ENCODE measurements around the gene SKAP2.

The SKAP2 gene

GRCh38 chr7:26664735-26665416 is 199.5 kb downstream of the SKAP2 start:
- DNase-seq (ENCODE audit: low read depth in 2 of 2): peak in 1 of 2 donors; percentile 14

DNA sequence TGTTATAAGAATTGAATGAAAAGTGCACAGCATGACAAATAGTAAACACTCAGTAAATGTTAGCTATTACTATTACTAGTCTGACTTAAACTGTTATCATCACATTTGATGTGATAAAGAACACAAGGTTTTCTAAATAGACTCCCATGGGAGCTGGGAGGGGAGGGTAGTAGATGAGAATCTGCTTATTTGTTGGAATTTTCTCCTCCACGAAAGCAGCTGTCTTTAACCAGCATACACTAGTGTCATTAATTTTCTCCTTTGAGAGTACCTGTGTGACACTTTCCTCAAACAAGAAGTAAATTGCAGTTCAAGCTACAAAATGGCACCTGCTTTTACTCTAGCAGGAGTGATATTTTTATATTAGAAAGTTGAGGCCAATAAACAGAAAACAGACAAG is 200.1 kb downstream of the SKAP2 start:
- no peak for DNase-seq (ENCODE audit: low read depth in 2 of 2)

DNA sequence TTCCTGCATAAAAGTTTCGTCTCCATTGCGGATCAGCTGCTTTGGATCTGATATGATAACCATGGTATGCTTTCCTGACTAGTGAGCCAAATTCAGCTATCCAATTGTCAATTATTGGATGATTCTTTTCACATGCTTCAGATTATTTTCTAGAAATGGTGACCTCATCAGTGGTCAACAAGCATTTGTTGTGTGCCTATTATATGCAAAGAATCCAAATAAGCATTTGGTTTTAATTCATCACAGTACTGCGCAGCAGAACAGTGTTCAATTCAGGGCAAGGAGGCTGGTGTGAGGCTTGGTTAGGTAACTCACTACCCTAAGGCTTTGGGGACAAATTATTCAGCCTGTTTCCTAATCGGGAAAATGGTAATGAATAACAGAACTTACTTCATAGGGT is 200.5 kb downstream of the SKAP2 start:
- no peak for DNase-seq (ENCODE audit: low read depth in 2 of 2)

- DNase-seq (ENCODE audit: low read depth in 2 of 2): no peak
Measured at GRCh38 chr7:26662646-26663045, 201.7 kb downstream of the SKAP2 start.

DNA sequence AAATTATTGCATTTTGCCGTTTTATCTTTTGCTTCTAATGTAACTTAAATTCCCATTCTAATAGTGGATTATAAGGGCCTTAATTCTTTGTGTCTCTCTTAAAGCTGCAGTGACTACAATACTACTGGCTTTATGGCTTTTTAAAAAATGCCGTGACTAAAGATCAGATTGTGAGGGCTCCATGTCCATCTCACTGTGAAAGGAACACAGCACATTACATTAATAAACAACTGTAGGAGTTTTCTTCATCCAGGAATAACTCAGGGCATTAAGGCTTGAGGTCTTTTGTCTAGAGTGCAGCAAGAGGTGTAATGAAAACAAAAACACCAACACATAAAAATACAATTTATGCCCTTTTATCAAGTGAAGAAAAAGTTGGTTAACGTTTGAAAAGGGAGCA is 205.3 kb downstream of the SKAP2 start:
- DNase-seq (ENCODE audit: low read depth in 2 of 2): no peak

- no peak for DNase-seq (ENCODE audit: low read depth in 2 of 2)
Measured at GRCh38 chr7:26658389-26659084, 205.9 kb downstream of the SKAP2 start.

GRCh38 chr7:26657686-26658388 is 206.6 kb downstream of the SKAP2 start:
- no peak for DNase-seq (ENCODE audit: low read depth in 2 of 2)

DNA sequence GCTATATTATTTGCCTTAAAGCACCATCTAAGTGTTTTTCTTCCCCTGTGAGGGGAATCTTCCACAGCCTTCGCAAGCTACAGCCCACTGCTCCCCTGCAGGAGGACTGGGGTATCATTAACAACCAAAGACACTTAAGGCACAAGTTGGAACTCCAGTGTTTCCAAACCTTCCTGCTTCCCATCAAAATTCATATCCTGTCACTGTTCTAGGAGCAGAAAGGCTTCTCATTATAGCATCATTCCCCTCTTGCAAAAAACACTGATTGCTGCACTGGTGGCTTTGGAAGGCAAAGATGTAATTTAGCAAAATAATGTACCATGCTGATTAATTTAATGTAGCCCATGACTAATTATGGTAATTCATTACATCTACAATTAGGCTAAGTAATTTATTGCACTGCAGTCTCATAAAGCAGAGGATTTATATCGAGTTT is 207.2 kb downstream of the SKAP2 start:
- no peak for DNase-seq (ENCODE audit: low read depth in 2 of 2)

DNA sequence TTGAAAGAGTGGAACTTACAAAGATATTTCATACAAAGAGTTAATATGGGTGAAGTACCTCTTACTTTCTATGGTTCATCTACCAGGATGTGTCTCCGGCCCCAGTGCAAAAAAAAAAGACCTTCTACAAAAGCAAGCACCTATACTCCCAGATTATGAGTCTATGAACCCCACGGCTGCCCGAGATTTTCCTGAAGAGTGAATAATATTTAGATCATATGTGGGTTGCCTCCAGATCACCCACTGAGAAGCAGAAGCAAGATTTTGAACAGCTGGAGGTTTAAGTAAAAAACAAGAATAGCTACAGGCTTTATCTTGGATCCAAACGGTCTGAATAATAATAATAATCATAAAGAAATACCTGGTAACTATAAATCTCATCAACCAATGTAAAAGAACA is 207.7 kb downstream of the SKAP2 start:
- no peak for DNase-seq (ENCODE audit: low read depth in 2 of 2)

DNA sequence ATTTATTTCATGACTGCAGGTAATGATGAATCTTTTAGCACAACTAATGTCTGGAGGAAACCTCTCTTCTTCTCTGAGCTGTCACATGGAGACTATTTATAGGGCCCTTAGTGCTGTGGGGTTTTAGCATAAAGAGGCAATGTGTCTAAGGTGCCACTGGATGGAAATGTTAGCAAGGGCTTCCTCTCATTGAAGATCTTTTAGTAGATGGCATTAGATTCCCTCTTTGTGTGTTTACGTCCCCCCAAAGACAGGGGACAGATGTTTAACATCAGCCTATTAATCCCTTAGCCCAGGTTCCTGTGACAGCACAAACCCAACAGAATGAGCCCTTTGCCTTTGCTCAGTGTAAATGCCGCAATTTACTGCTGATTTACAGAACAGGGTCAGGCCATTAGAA is 208.6 kb downstream of the SKAP2 start:
- no peak for DNase-seq (ENCODE audit: low read depth in 2 of 2)

DNA sequence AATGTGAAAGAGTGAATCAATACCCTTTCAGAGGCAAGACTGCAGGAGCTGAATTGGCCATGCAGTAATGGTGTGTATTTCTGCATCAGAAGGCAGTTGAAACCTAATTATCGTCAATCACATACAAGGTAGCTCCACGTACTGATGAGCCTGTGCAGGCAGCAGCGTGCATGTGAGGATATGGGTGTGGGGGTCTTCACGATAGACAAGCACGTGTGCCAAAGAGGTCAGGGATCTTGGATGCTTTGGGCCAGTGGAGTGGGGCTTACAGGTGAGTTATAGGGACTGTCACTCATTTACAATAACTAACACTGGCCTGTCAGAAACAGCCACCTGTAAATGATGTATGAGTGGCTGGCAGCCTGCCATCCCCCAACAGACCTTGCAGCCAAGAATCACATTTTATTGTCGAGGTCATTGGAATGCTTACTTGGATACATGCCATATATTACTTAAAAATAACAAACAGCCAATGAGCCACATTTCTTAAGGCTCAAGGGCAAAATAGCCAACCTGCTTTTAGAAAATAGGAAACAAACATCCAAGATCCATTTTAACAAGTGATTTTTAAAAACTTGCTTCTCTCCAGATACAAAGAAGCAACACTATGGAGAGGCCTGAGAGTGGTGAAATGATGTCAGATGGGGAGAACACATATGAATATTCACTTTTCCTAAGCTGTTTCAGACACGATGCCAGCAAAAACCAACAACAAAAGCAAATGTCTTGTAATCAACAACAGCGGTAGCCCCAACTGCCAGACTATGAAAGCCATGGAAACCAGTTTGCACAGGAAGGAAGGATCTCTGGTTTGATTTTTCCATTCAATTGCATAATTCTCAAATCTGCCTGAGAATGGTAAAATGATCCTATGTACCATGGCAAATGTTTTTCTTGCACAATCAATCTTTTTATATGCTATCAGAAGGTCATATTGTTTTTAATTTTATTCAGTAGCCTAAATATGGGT is 210.7 kb downstream of the SKAP2 start:
- no peak for DNase-seq (ENCODE audit: low read depth in 2 of 2)

DNA sequence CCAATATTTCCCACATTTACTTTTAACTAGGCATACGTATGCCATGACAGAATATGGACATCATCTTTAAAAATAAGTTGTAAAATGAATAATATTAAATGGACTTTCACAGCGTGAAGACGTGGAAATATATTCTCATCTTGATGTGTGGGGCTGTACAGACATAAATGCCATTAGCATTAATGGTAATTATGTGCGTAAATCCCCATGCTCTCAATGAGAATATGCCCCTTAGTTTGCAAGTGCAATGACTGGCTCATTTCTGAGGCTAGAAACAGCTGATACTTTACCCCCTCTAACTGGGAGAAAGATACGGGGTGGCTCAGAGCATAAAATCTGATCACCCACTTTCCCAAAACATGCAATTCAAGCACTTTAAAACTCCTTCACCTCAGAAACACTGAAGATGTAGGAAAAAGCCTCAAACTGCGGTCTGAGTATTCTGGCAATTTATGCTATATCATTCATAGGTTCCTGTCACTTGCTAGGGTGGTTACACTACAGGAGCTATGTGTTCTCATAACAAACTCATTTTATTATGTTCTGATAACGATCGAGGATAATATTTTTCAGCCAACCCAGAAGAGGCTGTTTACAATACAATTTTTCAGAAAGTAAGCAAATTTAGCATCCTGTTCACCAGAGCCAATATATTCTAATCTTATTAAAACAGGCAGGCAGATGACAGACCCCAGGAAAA is 211.8 kb downstream of the SKAP2 start:
- DNase-seq (ENCODE audit: low read depth in 2 of 2): no peak

DNA sequence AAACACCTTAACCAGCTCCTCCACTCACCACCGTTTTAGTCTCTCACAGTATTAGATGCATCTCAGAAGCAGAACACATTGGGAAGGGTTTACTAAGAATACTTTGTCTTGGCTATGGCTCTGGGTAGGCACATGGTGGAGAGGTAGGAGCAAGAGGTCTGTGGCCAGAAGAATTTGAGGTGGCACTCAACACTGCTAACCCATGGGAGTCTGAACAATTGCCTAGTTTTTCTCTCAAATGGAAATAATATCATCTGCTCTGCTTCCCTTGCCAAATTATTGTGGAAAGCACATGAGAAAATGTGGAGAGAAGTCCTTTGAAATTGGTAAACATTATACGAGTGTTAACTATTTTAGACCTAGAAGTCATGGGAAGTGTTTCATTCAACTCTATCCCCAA is 214.3 kb downstream of the SKAP2 start:
- no peak for DNase-seq (ENCODE audit: low read depth in 2 of 2)

- DNase-seq (ENCODE audit: low read depth in 2 of 2): no peak
Measured at GRCh38 chr7:26649388-26649787, 215.0 kb downstream of the SKAP2 start.

DNA sequence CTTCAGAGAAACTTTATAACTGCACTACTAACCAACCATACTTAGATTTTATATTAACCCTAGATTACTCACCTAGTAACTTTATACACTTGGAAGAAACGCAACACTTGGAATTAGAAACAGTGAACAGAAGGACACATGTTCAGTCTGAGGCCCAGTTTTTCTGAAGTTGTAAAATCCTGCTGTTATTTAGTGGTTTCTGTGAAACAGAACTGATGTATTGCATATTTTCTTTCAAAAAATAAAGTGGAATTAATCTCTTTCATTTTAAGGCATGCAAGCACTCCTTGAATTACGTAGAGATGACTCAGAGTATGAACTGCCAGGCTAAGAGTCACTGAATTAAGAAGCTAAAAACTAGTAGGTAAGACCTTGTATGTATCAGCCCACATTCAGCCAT is 215.8 kb downstream of the SKAP2 start:
- DNase-seq (ENCODE audit: low read depth in 2 of 2): no peak

DNA sequence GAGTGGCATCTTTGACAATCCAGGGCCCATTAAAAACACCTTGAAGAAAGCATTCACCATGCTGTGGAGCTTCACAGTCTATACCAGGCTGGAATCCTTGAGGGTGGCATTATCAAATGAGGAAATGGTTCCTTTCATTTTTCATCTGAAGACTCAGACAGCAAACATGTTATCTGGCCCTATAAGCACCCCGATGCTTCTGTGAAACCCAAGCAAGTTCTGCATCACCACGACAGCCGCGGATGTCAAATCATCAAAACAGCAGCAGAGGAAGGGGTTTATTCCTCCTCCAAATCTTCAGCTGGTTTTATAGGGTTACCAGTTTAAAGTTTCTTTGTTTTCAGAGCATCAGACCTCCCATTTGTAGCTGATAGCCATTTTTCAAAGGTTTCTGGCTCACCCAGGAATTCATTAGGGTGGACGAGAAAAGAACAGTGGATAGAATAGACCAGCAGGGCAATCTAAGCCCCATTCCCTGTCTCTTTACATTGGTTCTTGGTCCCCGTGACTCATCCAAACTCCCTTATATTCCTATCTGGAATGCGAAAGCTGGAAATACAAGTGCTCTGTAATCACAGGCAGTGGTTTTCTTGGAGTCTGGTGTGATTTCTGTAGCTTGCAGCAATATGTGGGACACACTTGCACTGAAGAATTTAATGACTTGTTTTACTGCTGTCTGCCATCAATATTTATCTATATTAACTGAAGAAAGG is 217.9 kb downstream of the SKAP2 start:
- no peak for DNase-seq (ENCODE audit: low read depth in 2 of 2)

- DNase-seq (ENCODE audit: low read depth in 2 of 2): no peak
Measured at GRCh38 chr7:26645121-26645520, 219.3 kb downstream of the SKAP2 start.

- DNase-seq (ENCODE audit: low read depth in 2 of 2): no peak
Measured at GRCh38 chr7:26642416-26642815, 222.0 kb downstream of the SKAP2 start.

- no peak for DNase-seq (ENCODE audit: low read depth in 2 of 2)
Measured at GRCh38 chr7:26639695-26640094, 224.7 kb downstream of the SKAP2 start.

GRCh38 chr7:26639111-26639510 is 225.3 kb downstream of the SKAP2 start:
- DNase-seq (ENCODE audit: low read depth in 2 of 2): no peak

- DNase-seq (ENCODE audit: low read depth in 2 of 2): no peak
Measured at GRCh38 chr7:26638140-26638539, 226.2 kb downstream of the SKAP2 start.
